Measurements from ENCODE around the gene CDH6. TPM values are rescaled to one million over a fixed set of nuclear protein-coding genes. Genes with fewer than 3 reads are reported as not detected.

The CDH6 gene
- total and polyA plus RNA-seq, 10 donors = 0.11 to 2.7 (median 0.60) TPM

- TF ChIP-seq POLR2AphosphoS5 (IDR thresholded peaks at IDR 0.05) (no peak), CTCF (IDR thresholded peaks at IDR 0.05 in 8 of 11, conservative IDR thresholded peaks at IDR 0.05 in 3 of 11) (no peak), POLR2A (IDR thresholded peaks at IDR 0.05) (no peak)
- intact Hi-C loops (cut with DNase I; ENCODE audit: low total_unique reads) = no loop called here
- Histone ChIP-seq H3K4me3 (no peak overlapping the region), H3K36me3 (no peaks in the 10 kb centered on the region), H3K27me3 (replicated peaks in 1 of 7) (peaks cover 0 to 16% (median 5%) of the 10 kb centered on the region in 7 donors), H3K9me3 (no peaks in the 10 kb centered on the region), H3K27ac (no peak overlapping the region), H3K4me1 (no peaks in the 10 kb centered on the region)
- WGBS, 5 donors = 78 to 82% (median 80%) methylated on average over 7 of the region's 7 CpGs
- DNase-seq = no peak
Observed at GRCh38 chr5:31187591-31187990, 5.9 kb upstream of the CDH6 start.

- WGBS, 5 donors = 77 to 89% (median 82%) methylated on average over 1 of the region's 1 CpG
- intact Hi-C loops (cut with DNase I; ENCODE audit: low total_unique reads) = no loop called here
Observed at GRCh38 chr5:31192442-31192841, 1.0 kb upstream of the CDH6 start.

GRCh38 chr5:31193116-31193515 is 370 bp upstream of the CDH6 start:
- no peak for TF ChIP-seq POLR2A (IDR thresholded peaks at IDR 0.05)
- no peak for TF ChIP-seq CTCF (IDR thresholded peaks at IDR 0.05 in 8 of 11, conservative IDR thresholded peaks at IDR 0.05 in 3 of 11)
- no peak for TF ChIP-seq POLR2AphosphoS5 (IDR thresholded peaks at IDR 0.05)
- H3K36me3 ChIP-seq = no peaks in the 10 kb centered on the region
- intact Hi-C loops (cut with DNase I; ENCODE audit: low total_unique reads) = no loop called here
- DNase-seq = no peak
- peaks cover 0 to 20% (median 7%) of the 10 kb centered on the region in 6 donors for H3K4me1 ChIP-seq
- H3K27me3 ChIP-seq (replicated peaks in 1 of 7) = peaks cover 0 to 64% (median 36%) of the 10 kb centered on the region in 7 donors
- no peaks in the 10 kb centered on the region for H3K9me3 ChIP-seq
- no peak overlapping the region for H3K27ac ChIP-seq
- H3K4me3 ChIP-seq = no peak overlapping the region
- 34 to 43% (median 37%) methylated on average over 10 of the region's 10 CpGs for WGBS, 5 donors

More at GRCh38 chr5:31192442-31192841, 1.0 kb upstream of the CDH6 start:
- H3K27me3 ChIP-seq (replicated peaks in 1 of 7) = peaks cover 0 to 63% (median 36%) of the 10 kb centered on the region in 7 donors
- no peaks in the 10 kb centered on the region for H3K36me3 ChIP-seq
- H3K9me3 ChIP-seq = no peaks in the 10 kb centered on the region
- TF ChIP-seq CTCF (IDR thresholded peaks at IDR 0.05 in 8 of 11, conservative IDR thresholded peaks at IDR 0.05 in 3 of 11) (no peak), POLR2AphosphoS5 (IDR thresholded peaks at IDR 0.05) (no peak), POLR2A (IDR thresholded peaks at IDR 0.05) (no peak)
- H3K4me3 ChIP-seq = no peak overlapping the region
- no peak overlapping the region for H3K27ac ChIP-seq
- no peak for DNase-seq
- H3K4me1 ChIP-seq = peaks cover 0 to 20% (median 7%) of the 10 kb centered on the region in 6 donors

GRCh38 chr5:31194468-31194813 is 955 bp downstream of the CDH6 start:
- peak overlapping the region in 5 of 8 donors; percentile 23 to 54 (median 26) for H3K4me3 ChIP-seq
- intact Hi-C loops (cut with DNase I; ENCODE audit: low total_unique reads) = no loop called here
- peaks cover 0 to 64% (median 36%) of the 10 kb centered on the region in 7 donors for H3K27me3 ChIP-seq (replicated peaks in 1 of 7)
- WGBS, 5 donors = 4 to 9% (median 6%) methylated on average over 15 of the region's 15 CpGs
- H3K27ac ChIP-seq = no peak overlapping the region
- H3K36me3 ChIP-seq = no peaks in the 10 kb centered on the region
- peaks cover 0 to 20% (median 7%) of the 10 kb centered on the region in 6 donors for H3K4me1 ChIP-seq
- no peak for DNase-seq
- H3K9me3 ChIP-seq = no peaks in the 10 kb centered on the region
- no peak for TF ChIP-seq POLR2AphosphoS5 (IDR thresholded peaks at IDR 0.05)
- no peak for TF ChIP-seq CTCF (IDR thresholded peaks at IDR 0.05 in 8 of 11, conservative IDR thresholded peaks at IDR 0.05 in 3 of 11)
- no peak for TF ChIP-seq POLR2A (IDR thresholded peaks at IDR 0.05)

Data from spleen (tissue), 11 donors.